ENCODE measurements around the gene RNF31.

Gene RNF31

DNA sequence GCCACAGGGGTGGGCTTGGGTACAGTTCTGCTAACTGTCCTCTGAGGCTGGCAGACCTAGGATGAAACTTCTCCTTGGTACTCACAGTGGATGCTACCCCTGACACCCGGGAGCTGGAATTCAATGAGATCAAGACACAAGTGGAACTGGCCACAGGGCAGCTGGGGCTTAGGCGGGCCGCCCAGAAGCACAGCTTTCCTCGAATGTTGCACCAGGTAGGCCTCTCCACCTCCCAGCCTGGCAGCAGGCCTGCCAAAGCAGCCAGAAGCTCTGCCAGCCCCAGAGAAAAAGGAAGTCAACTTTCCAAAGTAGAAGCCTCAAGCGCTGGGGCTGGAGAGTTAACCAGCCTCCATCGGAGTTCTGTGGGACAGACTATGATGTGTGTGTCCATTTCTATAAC lies 30.1 kb upstream of the RNF31 start:
- DNase-seq: no peak

DNA sequence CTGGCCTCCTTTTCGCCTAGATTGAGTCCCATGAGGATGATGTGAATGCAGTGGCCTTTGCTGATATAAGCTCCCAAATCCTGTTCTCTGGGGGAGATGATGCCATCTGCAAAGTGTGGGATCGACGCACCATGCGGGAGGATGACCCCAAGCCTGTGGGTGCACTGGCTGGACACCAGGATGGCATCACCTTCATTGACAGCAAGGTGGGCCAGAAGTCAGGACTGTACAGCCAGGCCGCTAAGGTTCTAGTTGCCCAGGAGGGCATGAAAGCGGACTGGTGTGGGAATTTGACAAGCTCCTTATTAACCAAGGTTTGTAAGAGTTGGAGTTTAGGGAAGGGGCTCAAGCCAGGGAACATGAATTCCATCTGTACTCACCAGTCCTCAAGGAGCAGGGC lies 27.6 kb upstream of the RNF31 start:
- DNase-seq: no peak

- DNase-seq: no peak
These were observed 26.1 kb upstream of the RNF31 start for GRCh38 chr14:24121210-24121609.

GRCh38 chr14:24122416-24122815 lies 24.9 kb upstream of the RNF31 start:
- no peak for DNase-seq

GRCh38 chr14:24122898-24123297 lies 24.4 kb upstream of the RNF31 start:
- DNase-seq: no peak

DNA sequence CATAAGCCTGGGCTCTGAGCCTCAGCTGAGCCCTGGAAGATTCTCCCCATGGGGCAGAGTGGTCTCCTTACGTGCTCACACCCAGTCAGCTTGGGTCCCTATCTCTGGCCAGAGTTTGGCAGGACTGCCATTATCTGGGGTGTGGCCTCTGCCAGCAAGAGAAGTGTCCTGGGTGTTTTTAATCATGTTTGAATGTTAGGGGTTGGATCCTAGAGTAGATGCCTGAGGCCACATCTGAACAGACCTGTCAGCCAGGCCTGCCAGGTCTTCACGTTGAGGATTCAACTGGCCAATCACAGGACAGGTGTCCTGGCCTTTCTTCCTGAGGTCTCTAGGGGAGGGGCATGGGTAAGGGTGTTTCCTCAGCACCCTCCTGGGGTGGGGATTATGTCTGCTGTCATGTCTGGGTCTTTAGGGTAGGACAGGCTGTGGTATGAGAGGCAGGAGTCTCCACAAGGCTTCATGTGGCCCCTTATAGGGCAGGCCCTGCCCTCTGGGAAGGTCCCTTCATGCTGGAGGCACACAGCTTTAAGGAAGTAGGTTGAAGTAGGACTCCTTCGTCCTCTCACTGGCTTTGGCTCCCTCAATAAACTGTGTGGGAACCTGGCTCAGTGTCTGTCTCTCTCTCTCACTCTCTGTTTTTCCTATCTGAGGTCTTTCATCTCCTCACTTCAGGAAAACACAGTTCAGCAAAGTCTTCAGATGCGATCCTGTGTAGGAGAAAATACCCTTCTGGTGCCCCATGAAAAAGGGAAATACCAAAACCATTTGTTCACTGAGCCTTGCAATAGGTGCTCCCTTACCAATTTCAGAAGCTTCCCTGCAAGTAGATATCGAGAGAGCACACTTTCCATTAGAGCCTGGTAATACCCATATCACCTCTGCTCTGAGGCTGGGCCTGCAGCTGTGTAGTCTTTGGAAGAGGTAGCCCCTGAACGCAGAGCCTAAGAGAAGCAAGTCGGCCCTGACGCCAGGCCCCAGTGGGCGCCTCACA lies 23.6 kb upstream of the RNF31 start:
- no peak for DNase-seq

DNA sequence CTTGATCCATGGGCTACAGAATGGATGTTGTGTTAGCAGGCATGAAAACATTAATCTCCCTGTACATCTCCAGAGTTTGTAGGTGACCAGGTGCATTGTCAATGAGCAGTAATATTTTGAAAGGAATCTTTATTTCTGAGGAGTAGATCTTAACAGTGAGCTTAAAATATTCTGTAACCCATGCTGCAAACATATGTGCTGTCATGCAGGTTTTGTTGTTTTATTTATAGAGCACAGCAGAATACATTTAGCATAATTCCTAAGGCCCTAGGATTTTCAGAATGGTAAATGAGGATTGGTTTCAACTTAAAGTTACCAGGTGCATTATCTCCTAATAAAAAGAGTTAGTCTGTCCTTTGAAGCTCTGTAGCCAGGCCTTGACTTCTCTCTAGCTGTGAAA lies 20.4 kb upstream of the RNF31 start:
- DNase-seq: no peak

DNA sequence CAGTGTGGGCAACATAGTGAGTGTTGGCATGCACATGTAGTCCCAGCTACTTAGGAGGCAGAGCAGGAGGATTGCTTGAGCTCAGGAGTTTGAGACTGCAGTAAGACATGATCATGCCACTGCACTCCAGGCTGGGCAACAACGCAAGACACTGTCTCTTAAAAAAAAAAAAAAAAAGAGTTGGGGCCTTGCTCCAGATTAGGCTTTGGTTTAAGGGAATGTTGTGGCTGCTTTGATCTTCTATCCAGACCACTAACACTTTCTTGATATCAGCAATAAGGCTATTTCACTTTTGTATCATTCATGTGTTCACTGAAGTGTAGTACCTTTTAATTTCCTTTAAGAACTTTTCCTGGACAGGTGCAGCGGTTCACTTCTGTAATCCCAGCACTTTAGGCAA lies 19.6 kb upstream of the RNF31 start:
- no peak for DNase-seq

- DNase-seq: no peak
These were observed 17.8 kb upstream of the RNF31 start for GRCh38 chr14:24129410-24129998.

DNA sequence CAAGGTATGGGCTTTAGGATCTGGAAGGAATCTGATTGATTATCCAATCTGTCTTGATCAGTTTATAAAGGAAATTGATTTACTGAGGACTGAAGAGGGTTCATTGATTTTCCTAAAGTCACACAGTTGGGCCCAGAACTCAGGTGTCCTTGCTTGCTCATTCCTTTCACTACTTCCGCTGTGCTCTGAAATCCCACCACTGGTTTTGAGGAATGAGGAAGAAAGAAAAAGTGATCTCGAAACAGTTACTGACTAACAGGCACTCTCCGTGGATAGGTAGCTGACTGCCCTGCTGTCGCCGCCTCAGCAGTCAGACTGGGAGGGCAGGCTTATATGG lies 16.9 kb upstream of the RNF31 start, which contains the start of gene FITM1:
TSS of gene FITM1 (plus strand) at position 280 of the 337 bp plus-strand sequence. CDS start 905 bp downstream, outside the sequence.
- DNase-seq: no peak

GRCh38 chr14:24130717-24131548 lies 16.4 kb upstream of the RNF31 start:
- DNase-seq: no peak

GRCh38 chr14:24131549-24131966 lies 15.7 kb upstream of the RNF31 start:
- no peak for DNase-seq

GRCh38 chr14:24132061-24132685 lies 15.1 kb upstream of the RNF31 start:
- peak; percentile 55 for DNase-seq

DNA sequence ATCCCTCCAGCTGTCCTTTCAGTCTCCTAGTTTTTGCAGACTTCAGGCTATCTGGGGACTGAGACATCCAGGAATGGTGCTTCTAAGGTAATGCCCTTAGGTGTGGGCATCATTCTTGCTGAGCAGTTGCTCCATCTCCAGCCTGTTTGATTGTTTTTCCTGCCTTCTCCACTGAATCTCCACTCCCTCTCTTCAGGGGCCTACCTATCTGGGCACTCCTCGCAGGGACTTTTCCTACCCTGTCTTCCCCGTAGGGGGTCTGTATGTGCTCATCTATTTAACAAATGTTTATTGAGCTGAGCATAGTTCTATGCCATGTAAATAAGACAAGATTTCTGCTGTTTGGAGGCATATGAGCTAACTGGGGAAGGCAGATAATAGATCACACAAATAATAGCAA lies 14.3 kb upstream of the RNF31 start:
- DNase-seq: no peak

DNA sequence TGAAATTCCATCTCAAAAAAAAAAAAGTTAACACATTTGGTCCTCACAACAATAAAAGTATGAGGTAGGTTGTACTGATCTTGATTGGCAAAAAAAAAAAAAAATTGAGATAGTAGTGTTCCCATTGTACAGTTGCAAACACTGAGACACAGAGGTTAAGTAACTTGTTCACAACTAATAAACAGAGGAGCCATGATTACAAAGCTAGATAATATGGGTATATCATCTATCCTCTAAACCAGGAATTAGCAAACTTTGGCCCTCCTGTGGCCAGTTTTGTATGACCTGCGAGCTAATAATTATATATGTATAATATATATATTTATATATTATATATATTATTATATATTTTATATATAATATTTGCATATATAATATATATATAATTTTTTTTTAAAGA lies 13.6 kb upstream of the RNF31 start:
- DNase-seq: no peak

GRCh38 chr14:24135584-24135833 lies 11.8 kb upstream of the RNF31 start:
- no peak for DNase-seq

GRCh38 chr14:24135834-24136683 lies 11.2 kb upstream of the RNF31 start, which contains the start of gene PSME1:
PSME1 (plus strand) TSS chr14:24136194; CDS start chr14:24136263, 69 bp downstream.
- peak; percentile 94 for DNase-seq

- no peak for DNase-seq
These were observed 10.4 kb upstream of the RNF31 start for GRCh38 chr14:24136684-24137528.

- no peak for DNase-seq
These were observed 9.5 kb upstream of the RNF31 start for GRCh38 chr14:24137529-24138395.

Data from NCI-H1105 (cell line).